WERI-Rb-1 (cell line): ENCODE data around the gene OR4M1.
"Not testable (repeated sequence)": the region's sequence is repeated elsewhere in the genome, so short reads cannot be mapped to it uniquely, and the experiment has no call there.

Experiments used
- DNase-seq: peaks from one replicate; pipeline ENCODE4 v3.0.0-alpha.2; 2020
- H3K27ac ChIP-seq: fragments of 250-450 bp; sonication (Bioruptor Pico); 2 replicates; pipeline ENCODE4 v1.5.1; 2020; ENCODE audit warnings: mild to moderate bottlenecking, moderate library complexity
- H3K27me3 ChIP-seq: fragments of 250-450 bp; sonication (Bioruptor Pico); 2 replicates; pipeline ENCODE4 v1.5.1; 2021; ENCODE audit warnings: mild to moderate bottlenecking, low read depth, moderate library complexity; ENCODE audit not compliant: insufficient read depth, severe bottlenecking
- H3K36me3 ChIP-seq: fragments of 250-450 bp; sonication (Bioruptor Pico); 2 replicates; pipeline ENCODE4 v1.5.1; 2020; ENCODE audit warnings: mild to moderate bottlenecking, moderate library complexity
- H3K4me3 ChIP-seq: 2 replicates; pipeline ENCODE4 v1.5.1; 2011; ENCODE audit warnings: low read depth, mild to moderate bottlenecking, control low read depth, low read length
- H3K9me3 ChIP-seq: fragments of 250-450 bp; sonication (Bioruptor Pico); 2 replicates; pipeline ENCODE4 v1.5.1; 2021; ENCODE audit warnings: mild to moderate bottlenecking, moderate library complexity; ENCODE audit not compliant: severe bottlenecking
- TF ChIP-seq, protein P1 (sequence below): IDR thresholded peaks from 2 replicates; pipeline ENCODE4 v1.5.1; 2011; ENCODE audit warnings: low read depth, mild to moderate bottlenecking, control low read depth, inconsistent platforms, low read length

Gene OR4M1

DNA sequence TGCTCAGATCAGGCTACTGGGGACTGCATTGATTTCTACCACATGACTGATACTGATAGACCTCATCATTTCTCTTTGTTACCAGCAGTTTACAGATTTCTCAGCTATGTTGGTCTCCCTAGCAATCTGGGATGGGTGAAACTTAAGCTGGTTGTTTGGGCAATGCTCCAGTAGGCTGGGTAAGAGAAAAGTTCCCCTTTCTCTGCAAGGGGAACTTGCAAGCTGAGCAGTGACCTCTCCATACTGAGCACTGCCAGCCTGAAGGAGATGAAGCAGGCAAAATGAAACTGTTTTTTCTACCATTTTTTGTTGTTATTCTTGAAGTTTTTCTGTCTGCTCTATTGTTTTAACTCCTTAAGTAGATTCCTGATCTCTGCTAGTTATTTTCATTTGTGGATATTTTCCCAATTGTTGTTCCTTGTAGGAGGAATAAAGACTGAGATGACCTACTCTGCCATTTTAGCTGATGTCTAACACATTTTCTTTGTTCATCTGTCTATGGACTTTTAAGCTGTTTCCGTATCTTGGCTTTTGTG is 1.3 kb upstream of the OR4M1 start:
- peaks cover 9% of the 10 kb centered on the region for H3K27me3 ChIP-seq
- TF ChIP-seq, protein P1, sequence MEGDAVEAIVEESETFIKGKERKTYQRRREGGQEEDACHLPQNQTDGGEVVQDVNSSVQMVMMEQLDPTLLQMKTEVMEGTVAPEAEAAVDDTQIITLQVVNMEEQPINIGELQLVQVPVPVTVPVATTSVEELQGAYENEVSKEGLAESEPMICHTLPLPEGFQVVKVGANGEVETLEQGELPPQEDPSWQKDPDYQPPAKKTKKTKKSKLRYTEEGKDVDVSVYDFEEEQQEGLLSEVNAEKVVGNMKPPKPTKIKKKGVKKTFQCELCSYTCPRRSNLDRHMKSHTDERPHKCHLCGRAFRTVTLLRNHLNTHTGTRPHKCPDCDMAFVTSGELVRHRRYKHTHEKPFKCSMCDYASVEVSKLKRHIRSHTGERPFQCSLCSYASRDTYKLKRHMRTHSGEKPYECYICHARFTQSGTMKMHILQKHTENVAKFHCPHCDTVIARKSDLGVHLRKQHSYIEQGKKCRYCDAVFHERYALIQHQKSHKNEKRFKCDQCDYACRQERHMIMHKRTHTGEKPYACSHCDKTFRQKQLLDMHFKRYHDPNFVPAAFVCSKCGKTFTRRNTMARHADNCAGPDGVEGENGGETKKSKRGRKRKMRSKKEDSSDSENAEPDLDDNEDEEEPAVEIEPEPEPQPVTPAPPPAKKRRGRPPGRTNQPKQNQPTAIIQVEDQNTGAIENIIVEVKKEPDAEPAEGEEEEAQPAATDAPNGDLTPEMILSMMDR, result no peak
- no peaks in the 10 kb centered on the region for H3K36me3 ChIP-seq
- H3K27ac ChIP-seq, result no peak overlapping the region
- peaks cover 2% of the 10 kb centered on the region for H3K9me3 ChIP-seq
- no peak for DNase-seq
- H3K4me3 ChIP-seq, result no peak overlapping the region

DNA sequence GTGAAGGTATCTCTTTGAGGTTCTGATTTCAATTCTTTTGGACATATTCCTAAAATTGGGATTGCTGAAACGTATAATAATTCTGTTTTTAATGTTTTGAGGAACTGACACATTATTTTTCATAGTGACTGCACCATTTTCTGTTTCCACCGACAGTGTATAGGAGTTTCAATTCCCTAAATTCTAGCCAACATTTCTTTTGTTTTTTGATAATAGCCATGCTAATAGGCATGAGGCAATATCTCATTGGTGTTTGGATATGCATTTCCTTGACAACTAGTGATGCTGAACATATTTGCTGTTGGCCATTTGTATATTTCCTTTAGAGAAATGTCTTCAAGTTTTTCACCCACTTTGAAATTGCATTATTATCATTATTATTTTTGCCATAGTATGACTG is 850 bp upstream of the OR4M1 start:
- H3K27ac ChIP-seq, H3K27me3 ChIP-seq, H3K36me3 ChIP-seq, H3K9me3 ChIP-seq, DNase-seq, H3K4me3 ChIP-seq: not testable (repeated sequence)

DNA sequence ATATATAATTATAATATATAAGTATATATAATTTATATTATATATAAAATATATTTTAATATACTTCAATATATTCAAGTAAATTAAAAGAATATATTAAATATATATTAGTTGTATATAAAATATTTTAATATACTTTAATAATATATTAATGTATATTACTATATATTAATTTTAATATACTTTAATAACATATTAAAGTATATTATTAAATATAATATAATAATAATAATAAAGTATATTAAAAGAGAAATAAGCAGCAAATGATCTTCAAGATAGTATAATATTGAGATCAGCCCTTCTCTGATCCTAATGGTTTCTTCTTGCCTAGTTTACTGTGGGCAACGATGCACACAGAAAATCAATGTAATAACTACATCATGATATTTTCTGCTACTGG is 2.3 kb downstream of the OR4M1 start:
- DNase-seq, result no peak
- Histone ChIP-seq H3K4me3 (no peak overlapping the region), H3K27me3 (peaks cover 17% of the 10 kb centered on the region), H3K36me3 (no peaks in the 10 kb centered on the region), H3K9me3 (peaks cover 2% of the 10 kb centered on the region), H3K27ac (no peak overlapping the region)
- TF ChIP-seq, protein P1, result no peak

DNA sequence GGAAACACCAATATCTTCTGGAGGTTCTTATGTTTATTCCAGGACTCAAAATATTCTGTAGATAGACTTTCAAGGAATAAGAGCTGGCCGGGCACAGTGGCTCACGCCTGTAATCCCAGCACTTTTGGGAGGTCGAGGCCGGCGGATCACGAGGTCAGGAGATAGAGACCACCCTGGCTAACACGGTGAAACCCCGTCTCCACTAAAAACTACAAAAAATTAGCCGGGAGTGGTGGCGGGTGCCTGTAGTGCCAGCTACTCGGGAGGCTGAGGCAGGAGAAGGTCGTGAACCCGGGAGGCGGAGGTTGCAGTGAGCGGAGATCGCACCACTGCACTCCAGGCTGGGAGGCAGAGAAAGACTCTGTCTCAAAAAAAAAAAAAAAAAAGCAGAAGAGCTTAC is 12.5 kb downstream of the OR4M1 start:
- H3K27me3 ChIP-seq, result peaks cover 48% of the 10 kb centered on the region
- H3K4me3 ChIP-seq, H3K27ac ChIP-seq, H3K9me3 ChIP-seq, DNase-seq, H3K36me3 ChIP-seq: not testable (repeated sequence)

DNA sequence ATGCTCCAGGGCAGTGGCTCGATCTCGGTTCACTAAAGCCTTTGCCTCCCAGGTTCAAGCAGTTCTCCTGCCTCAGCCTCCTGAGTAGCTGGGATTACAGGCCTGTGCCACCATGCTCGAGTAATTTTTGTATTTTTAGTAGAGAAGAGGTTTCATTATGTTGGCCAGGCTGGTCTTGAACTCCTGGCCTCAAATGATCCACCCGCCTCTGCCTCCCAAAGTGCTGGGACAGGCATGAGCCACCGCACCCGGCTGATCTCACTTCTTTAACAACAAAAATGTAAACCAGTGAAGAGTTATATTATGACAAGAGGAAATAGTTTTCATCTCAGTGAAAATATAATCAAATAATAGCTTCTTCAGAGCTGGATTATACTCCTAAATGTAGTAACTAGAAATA is 14.0 kb downstream of the OR4M1 start:
- not testable (repeated sequence) for DNase-seq, H3K9me3 ChIP-seq

DNA sequence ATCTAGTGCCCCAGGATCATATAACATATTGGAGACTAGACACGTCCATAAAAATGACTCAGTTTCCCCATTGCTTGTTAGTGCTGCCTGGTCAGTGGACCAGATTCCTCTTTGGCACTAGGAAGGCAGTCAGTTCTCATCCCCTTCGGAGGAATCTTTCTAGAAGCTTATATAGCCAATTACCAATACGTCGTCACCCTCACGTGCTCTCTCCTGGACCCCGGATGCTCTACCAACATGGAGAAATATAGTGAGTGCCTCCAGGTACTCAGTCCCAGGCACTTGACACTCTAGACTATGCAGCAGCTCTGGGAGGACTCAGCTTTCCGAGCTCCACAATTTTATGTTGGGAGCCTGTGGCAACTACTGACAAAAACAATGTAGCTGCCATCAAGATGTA is 14.8 kb downstream of the OR4M1 start:
- not testable (repeated sequence) for DNase-seq, H3K9me3 ChIP-seq
- H3K27me3 ChIP-seq, result peaks cover 60% of the 10 kb centered on the region

More for the DNA sequence above, 14.0 kb downstream of the OR4M1 start:
- H3K36me3 ChIP-seq, H3K4me3 ChIP-seq, H3K27ac ChIP-seq: not testable (repeated sequence)
- H3K27me3 ChIP-seq, result peaks cover 55% of the 10 kb centered on the region

DNA sequence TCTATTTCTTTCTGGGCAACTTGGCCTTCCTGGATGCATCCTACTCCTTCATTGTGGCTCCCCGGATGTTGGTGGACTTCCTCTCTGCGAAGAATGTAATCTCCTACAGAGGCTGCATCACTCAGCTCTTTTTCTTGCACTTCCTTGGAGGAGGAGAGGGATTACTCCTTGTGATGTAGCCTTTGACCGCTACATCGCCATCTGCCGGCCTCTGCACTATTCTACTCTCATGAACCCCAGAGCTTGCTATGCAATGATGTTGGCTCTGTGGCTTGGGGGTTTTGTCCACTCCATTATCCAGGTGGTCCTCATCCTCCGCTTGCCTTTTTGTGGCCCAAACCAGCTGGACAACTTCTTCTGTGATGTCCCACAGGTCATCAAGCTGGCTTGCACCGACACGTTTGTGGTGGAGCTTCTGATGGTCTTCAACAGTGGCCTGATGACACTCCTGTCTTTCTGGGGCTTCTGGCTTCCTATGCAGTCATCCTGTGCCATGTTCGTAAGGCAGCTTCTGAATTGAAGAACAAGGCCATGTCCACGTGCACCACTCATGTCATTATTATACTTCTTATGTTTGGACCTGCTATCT is 23.3 kb downstream of the OR4M1 start:
- H3K36me3 ChIP-seq, H3K4me3 ChIP-seq, DNase-seq, H3K9me3 ChIP-seq, H3K27ac ChIP-seq: not testable (repeated sequence)
- peaks cover 42% of the 10 kb centered on the region for H3K27me3 ChIP-seq

More for the DNA sequence above, 14.8 kb downstream of the OR4M1 start:
- H3K27ac ChIP-seq, H3K36me3 ChIP-seq, H3K4me3 ChIP-seq: not testable (repeated sequence)

DNA sequence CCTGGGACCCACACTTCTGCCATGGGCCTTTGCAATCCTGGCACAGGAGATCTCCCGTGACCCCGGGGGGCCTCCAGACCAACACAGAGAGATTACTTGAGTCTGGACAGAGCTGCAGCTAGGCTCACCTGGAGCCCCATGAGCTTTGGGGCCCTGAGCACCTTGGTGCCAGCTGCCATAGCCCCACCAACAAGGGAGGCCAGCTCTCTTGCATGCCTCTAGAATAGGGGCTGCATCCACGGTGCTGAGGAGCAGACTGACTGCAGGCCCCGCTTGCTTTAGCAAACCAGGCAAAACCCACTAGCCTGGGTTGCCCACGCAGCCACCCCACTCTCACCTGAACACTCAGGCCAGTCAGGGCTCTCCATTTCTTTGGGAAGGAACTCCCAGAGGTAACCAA is 26.6 kb downstream of the OR4M1 start:
- Histone ChIP-seq H3K27ac (no peak overlapping the region), H3K4me3 (no peak overlapping the region), H3K9me3 (peaks cover 6% of the 10 kb centered on the region), H3K36me3 (no peaks in the 10 kb centered on the region), H3K27me3 (peaks cover 40% of the 10 kb centered on the region)
- TF ChIP-seq, protein P1, result no peak
- no peak for DNase-seq
